ENCODE data around the gene JMJD8.

Gene JMJD8

GRCh38 chr16:675884-676564, 8.1 kb downstream of the JMJD8 start:
- no peak for TF ChIP-seq CTCF (IDR thresholded peaks at IDR 0.05)
- no peak for TF ChIP-seq ZFX (IDR thresholded peaks at IDR 0.05; ENCODE audit: borderline replicate concordance)
- peak overlapping the region; percentile 82 for H3K27ac ChIP-seq

- H3K27ac ChIP-seq: peak within 1 kb of the TSS; percentile 82
- TF ChIP-seq CTCF (IDR thresholded peaks at IDR 0.05) (peak; percentile 14), ZFX (IDR thresholded peaks at IDR 0.05; ENCODE audit: borderline replicate concordance) (no peak)
Measured at GRCh38 chr16:674968-675883, 8.9 kb downstream of the JMJD8 start, which contains the start of gene RHBDL1. Gene RHBDL1 (plus strand): TSS chr16:675671. CDS start chr16:675791, 120 bp downstream.

GRCh38 chr16:674214-674881, 9.8 kb downstream of the JMJD8 start:
- TF ChIP-seq ZFX (IDR thresholded peaks at IDR 0.05; ENCODE audit: borderline replicate concordance): no peak
- no peak for TF ChIP-seq CTCF (IDR thresholded peaks at IDR 0.05)
- peak overlapping the region; percentile 82 for H3K27ac ChIP-seq

- peak overlapping the region; percentile 82 for H3K27ac ChIP-seq
- TF ChIP-seq ZFX (IDR thresholded peaks at IDR 0.05; ENCODE audit: borderline replicate concordance) (no peak), CTCF (IDR thresholded peaks at IDR 0.05) (no peak)
Measured at GRCh38 chr16:673399-673991, 10.6 kb downstream of the JMJD8 start.

- TF ChIP-seq ZFX (IDR thresholded peaks at IDR 0.05; ENCODE audit: borderline replicate concordance) (no peak), CTCF (IDR thresholded peaks at IDR 0.05) (no peak)
- H3K27ac ChIP-seq: peak overlapping the region; percentile 82
Measured at GRCh38 chr16:672851-673250, 11.3 kb downstream of the JMJD8 start.

- H3K27ac ChIP-seq: peak overlapping the region; percentile 82; the same call in 1 of the 2 replicates
- TF ChIP-seq CTCF (IDR thresholded peaks at IDR 0.05): no peak
- no peak for TF ChIP-seq ZFX (IDR thresholded peaks at IDR 0.05; ENCODE audit: borderline replicate concordance)
Measured at GRCh38 chr16:672371-672770, 11.8 kb downstream of the JMJD8 start.
